Panc1 (cell line): Measurements from ENCODE around the gene TTLL5. TPM values are rescaled to one million over a fixed set of nuclear protein-coding genes. Genes with fewer than 3 reads are reported as not detected.

Source experiments
- ATAC-seq: fragments of 200-7000 bp; cut with Tn5 transposase; 2 replicates; pipeline ENCODE4 v1.9.1; 2020; ENCODE audit warnings: mild to moderate bottlenecking, moderate library complexity
- BruUV-seq: library from RNA; stranded (reverse); fragments of 400-500 nt; replicated peaks from 2 replicates; lab custom pipeline; 2021; lab: Mats Ljungman, UMichigan
- CTCF ChIA-PET: fragments of 300-600 bp; sonication (Branson Sonifier 250); formaldehyde crosslinking; loops from one replicate; lab custom pipeline; 2022; ENCODE audit warnings: antibody characterized with exemption; lab: Charles Lee
- POLR2A ChIA-PET: fragments of 300-600 bp; sonication (Branson Sonifier 250); formaldehyde crosslinking; loops from one replicate; lab custom pipeline; 2022; ENCODE audit warnings: antibody characterized with exemption; lab: Charles Lee
- DNase-seq: peaks from one replicate; pipeline ENCODE4 v3.0.0-alpha.2; 2010; ENCODE audit warnings: low read depth, low spot score
- H3K27ac ChIP-seq: 2 replicates; pipeline ENCODE4 v1.5.1; 2011; ENCODE audit warnings: mild to moderate bottlenecking, low read length, inconsistent platforms
- H3K27me3 ChIP-seq: fragments of 200-500 bp; sonication (Bioruptor generic); 2 replicates; pipeline ENCODE4 v1.6.0; 2014; ENCODE audit warnings: low read length, inconsistent platforms; ENCODE audit not compliant: control insufficient read depth, insufficient read depth
- H3K36me3 ChIP-seq: fragments of 200-500 bp; sonication (Bioruptor generic); 2 replicates; pipeline ENCODE4 v1.5.1; 2014; ENCODE audit warnings: inconsistent platforms, mild to moderate bottlenecking, low read length, moderate library complexity; ENCODE audit not compliant: control insufficient read depth, insufficient read depth
- H3K4me1 ChIP-seq: 2 replicates; pipeline ENCODE4 v1.5.1; 2011; ENCODE audit warnings: inconsistent platforms, mild to moderate bottlenecking, low read length, moderate library complexity; ENCODE audit not compliant: control insufficient read depth, insufficient read depth
- H3K4me3 ChIP-seq, 2 experiments: 2 replicates each; pipeline ENCODE4 v1.5.1; 2011 to 2012; ENCODE audit warnings: low read depth in 2 of 2, low read length in 2 of 2, mild to moderate bottlenecking in 2 of 2, inconsistent platforms in 1 of 2, moderate library complexity in 1 of 2
- H3K9me3 ChIP-seq: fragments of 200-500 bp; sonication (Bioruptor generic); 2 replicates; pipeline ENCODE4 v1.5.1; 2014; ENCODE audit warnings: low read depth, mild to moderate bottlenecking, inconsistent platforms, low read length, moderate library complexity; ENCODE audit not compliant: control insufficient read depth, insufficient read depth
- CTCF ChIP-seq: fragments of 450-650 bp; IDR thresholded peaks from 2 replicates; pipeline ENCODE4 v1.5.1; 2017; ENCODE audit warnings: mild to moderate bottlenecking
- POLR2AphosphoS5 ChIP-seq: IDR thresholded peaks from 2 replicates; pipeline ENCODE4 v1.6.1; 2012; ENCODE audit warnings: mild to moderate bottlenecking, low read depth, low read length, moderate library complexity
- SIN3A ChIP-seq: IDR thresholded peaks from 2 replicates; pipeline ENCODE4 v1.6.1; 2012; ENCODE audit warnings: low read depth, mild to moderate bottlenecking, low read length, moderate library complexity, borderline replicate concordance; ENCODE audit not compliant: insufficient read depth
- TCF7L2 ChIP-seq: IDR thresholded peaks from 2 replicates; pipeline ENCODE4 v1.6.1; 2011; ENCODE audit warnings: mild to moderate bottlenecking, low read depth, low read length, inconsistent platforms
- in situ Hi-C: cut with HindIII; loops from 2 replicates; pipeline ENCODE4 v1.10.0; 2016; ENCODE audit warnings: low sequenced_read_pairs, low pct_unique_long_range_greater_than_20kb
- intact Hi-C: fragments of 100-400 bp; cut with micrococcal nuclease; formaldehyde crosslinking; loops from one replicate; pipeline ENCODE4 v1.10.0; 2022; ENCODE audit not compliant: unreplicated experiment
- total RNA-seq: library from RNA; stranded (reverse); gene quantifications from one replicate; pipeline ENCODE4 v1.2.1, GENCODE V29; 2021; ENCODE audit not compliant: unreplicated experiment
- TF ChIP-seq, protein P1 (sequence below), 2 experiments: IDR thresholded peaks; 2 replicates each; pipeline ENCODE4 v1.6.1; 2011 to 2012; ENCODE audit warnings: low read depth in 2 of 2, control low read depth in 1 of 2, low read length in 1 of 2, mild to moderate bottlenecking in 1 of 2, moderate library complexity in 1 of 2; ENCODE audit not compliant: insufficient read depth in 1 of 2

Gene TTLL5
- total RNA-seq, 1 experiment from 2014 or later = 23.5 TPM

- TF ChIP-seq CTCF (no peak), POLR2AphosphoS5 (no peak), TCF7L2 (no peak), SIN3A (no peak)
- TF ChIP-seq, protein P1, sequence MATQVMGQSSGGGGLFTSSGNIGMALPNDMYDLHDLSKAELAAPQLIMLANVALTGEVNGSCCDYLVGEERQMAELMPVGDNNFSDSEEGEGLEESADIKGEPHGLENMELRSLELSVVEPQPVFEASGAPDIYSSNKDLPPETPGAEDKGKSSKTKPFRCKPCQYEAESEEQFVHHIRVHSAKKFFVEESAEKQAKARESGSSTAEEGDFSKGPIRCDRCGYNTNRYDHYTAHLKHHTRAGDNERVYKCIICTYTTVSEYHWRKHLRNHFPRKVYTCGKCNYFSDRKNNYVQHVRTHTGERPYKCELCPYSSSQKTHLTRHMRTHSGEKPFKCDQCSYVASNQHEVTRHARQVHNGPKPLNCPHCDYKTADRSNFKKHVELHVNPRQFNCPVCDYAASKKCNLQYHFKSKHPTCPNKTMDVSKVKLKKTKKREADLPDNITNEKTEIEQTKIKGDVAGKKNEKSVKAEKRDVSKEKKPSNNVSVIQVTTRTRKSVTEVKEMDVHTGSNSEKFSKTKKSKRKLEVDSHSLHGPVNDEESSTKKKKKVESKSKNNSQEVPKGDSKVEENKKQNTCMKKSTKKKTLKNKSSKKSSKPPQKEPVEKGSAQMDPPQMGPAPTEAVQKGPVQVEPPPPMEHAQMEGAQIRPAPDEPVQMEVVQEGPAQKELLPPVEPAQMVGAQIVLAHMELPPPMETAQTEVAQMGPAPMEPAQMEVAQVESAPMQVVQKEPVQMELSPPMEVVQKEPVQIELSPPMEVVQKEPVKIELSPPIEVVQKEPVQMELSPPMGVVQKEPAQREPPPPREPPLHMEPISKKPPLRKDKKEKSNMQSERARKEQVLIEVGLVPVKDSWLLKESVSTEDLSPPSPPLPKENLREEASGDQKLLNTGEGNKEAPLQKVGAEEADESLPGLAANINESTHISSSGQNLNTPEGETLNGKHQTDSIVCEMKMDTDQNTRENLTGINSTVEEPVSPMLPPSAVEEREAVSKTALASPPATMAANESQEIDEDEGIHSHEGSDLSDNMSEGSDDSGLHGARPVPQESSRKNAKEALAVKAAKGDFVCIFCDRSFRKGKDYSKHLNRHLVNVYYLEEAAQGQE (IDR thresholded peaks at IDR 0.05; ENCODE audit: insufficient read depth in 1 of 2, low read depth in 2 of 2, low read length in 1 of 2) = no peak
- POLR2A ChIA-PET = no interaction called here
- in situ Hi-C loops (no loop called here), intact Hi-C loops (no loop called here)
- no peaks in the 10 kb centered on the region for H3K36me3 ChIP-seq
- DNase-seq (no peak), ATAC-seq (no peak)
- no peaks in the 10 kb centered on the region for H3K9me3 ChIP-seq
- no peak overlapping the region for H3K4me3 ChIP-seq
- no peak overlapping the region for H3K27ac ChIP-seq
- no peaks in the 10 kb centered on the region for H3K4me1 ChIP-seq
- CTCF ChIA-PET = no interaction called here
- no peaks in the 10 kb centered on the region for H3K27me3 ChIP-seq
- TSS peak; percentile 34 for BruUV-seq
These were observed 33.6 kb upstream of the TTLL5 start for GRCh38 chr14:75627406-75627805.

GRCh38 chr14:75628816-75629215 lies 32.2 kb upstream of the TTLL5 start:
- ATAC-seq = no peak
- in situ Hi-C loops = no loop called here
- BruUV-seq = no TSS peak
- Histone ChIP-seq H3K4me3 (no peak overlapping the region), H3K27ac (no peak overlapping the region), H3K9me3 (no peaks in the 10 kb centered on the region), H3K36me3 (no peaks in the 10 kb centered on the region), H3K4me1 (no peaks in the 10 kb centered on the region), H3K27me3 (no peaks in the 10 kb centered on the region)
- no peak for DNase-seq
- ChIA-PET CTCF (no interaction called here), POLR2A (no interaction called here)
- intact Hi-C loops = no loop called here
- TF ChIP-seq TCF7L2 = no peak
- no peak for TF ChIP-seq CTCF
- TF ChIP-seq SIN3A = no peak
- no peak for TF ChIP-seq POLR2AphosphoS5
- TF ChIP-seq, protein P1 (IDR thresholded peaks at IDR 0.05; ENCODE audit: insufficient read depth in 1 of 2, low read depth in 2 of 2, low read length in 1 of 2) = no peak
